Measurements from ENCODE around the gene SETD2. TPM values are rescaled to one million over a fixed set of nuclear protein-coding genes. Genes with fewer than 3 reads are reported as not detected.

Gene SETD2
- total and polyA plus RNA-seq, 2 of the 8 experiments (the other 6 are each of a cell fraction or from before 2014, with no cell fraction given): 15.7 to 46.3 TPM

DNA sequence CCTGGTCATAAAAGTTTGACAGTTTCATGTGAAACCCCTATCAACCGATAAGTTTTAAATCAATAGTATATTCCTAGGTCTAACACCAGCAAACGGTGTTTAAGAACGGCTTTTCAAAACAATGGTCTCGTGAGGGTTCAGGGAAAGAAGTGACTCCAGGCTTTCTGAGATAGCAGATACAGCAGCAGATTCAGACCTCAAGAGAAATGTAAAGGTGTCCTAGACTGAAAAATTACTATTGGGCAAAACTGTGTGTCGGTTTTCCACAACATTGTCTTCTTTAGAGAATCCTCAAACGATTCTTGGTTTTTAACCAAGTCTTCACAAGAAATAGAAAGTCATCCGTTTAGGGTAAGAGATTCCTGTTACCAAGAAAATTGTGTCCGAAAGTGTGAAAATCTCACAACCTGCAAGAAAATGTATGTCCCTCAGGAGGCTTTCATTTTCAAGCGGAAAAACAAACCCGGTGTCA is 1.2 kb downstream of the SETD2 start:
- no peaks in the 10 kb centered on the region for H3K36me3 ChIP-seq (ENCODE audit: control insufficient read depth in 2 of 4, insufficient read depth in 4 of 4, low read length in 3 of 4)
- H3K23me2 ChIP-seq (ENCODE audit: low read depth, low read length): peaks cover 3% of the 10 kb centered on the region; the same call in 1 of the 2 replicates
- no peak overlapping the region for H2BK20ac ChIP-seq (ENCODE audit: low read length)
- no peak overlapping the region for H3K23ac ChIP-seq (ENCODE audit: insufficient read length)
- H3K27me3 ChIP-seq (replicated peaks in 1 of 4; ENCODE audit: control insufficient read depth in 3 of 4, extremely low read depth in 1 of 4, insufficient read depth in 3 of 4, low read length in 3 of 4): no peaks in the 10 kb centered on the region
- no peaks in the 10 kb centered on the region for H3K9me3 ChIP-seq (ENCODE audit: insufficient read depth in 2 of 2, low read depth in 1 of 2, low read length in 1 of 2)
- no peak overlapping the region for H3K14ac ChIP-seq (ENCODE audit: insufficient read length)
- CTCF ChIA-PET (ENCODE audit: partially characterized antibody): no interaction called here
- peaks cover 37 to 71% of the 10 kb centered on the region in 2 experiments for H3K79me2 ChIP-seq (ENCODE audit: control insufficient read depth in 1 of 2, insufficient read depth in 2 of 2, low read length in 2 of 2)
- peaks cover 6 to 9% of the 10 kb centered on the region in 2 experiments for H4K20me1 ChIP-seq (replicated peaks in 1 of 2; ENCODE audit: control insufficient read depth in 1 of 2, insufficient read depth in 2 of 2, low read length in 2 of 2)
- H4K91ac ChIP-seq (replicated peaks; ENCODE audit: insufficient read length, low read length): no peak overlapping the region
- H3K4me2 ChIP-seq (ENCODE audit: insufficient read depth in 1 of 2, low read depth in 2 of 2, low read length in 2 of 2): peak overlapping the region; percentile 67 to 74
- no peak overlapping the region for H3K4ac ChIP-seq (replicated peaks; ENCODE audit: insufficient read length, low read depth, low read length)
- H2BK12ac ChIP-seq (ENCODE audit: low read depth, low read length): no peak overlapping the region
- no peak for FAIRE-seq
- POLR2A ChIA-PET (ENCODE audit: partially characterized antibody): interaction anchor here (1.0 to 2.9 kb wide), 9 partner anchors 10 to 217 kb away, joined by 3 to 13 read pairs (median 6); partner anchors contain the start of genes KIF9, KLHL18 and PTPN23
- DNase-seq (ENCODE audit: low read depth in 1 of 2, low spot score in 2 of 2): no peak
- H3K9ac ChIP-seq (replicated peaks in 1 of 4; ENCODE audit: extremely low read depth in 1 of 4, low read depth in 3 of 4, low read length in 3 of 4): peak overlapping the region; percentile 84 to 97 (median 89)
- H4K8ac ChIP-seq (ENCODE audit: extremely low read depth, insufficient read depth, low read length): no peak overlapping the region
- peak overlapping the region; percentile 56 to 86 (median 78) for H3K4me3 ChIP-seq (ENCODE audit: extremely low read depth in 1 of 4, insufficient read depth in 2 of 4, low read depth in 3 of 4, low read length in 4 of 4)
- peak overlapping the region; percentile 10 for H3K56ac ChIP-seq (replicated peaks; ENCODE audit: insufficient read length, low read depth, low read length)
- no peak overlapping the region for H3K18ac ChIP-seq (ENCODE audit: extremely low read depth, low read length)
- peak overlapping the region; percentile 75; the same call in 1 of the 2 replicates for H2BK5ac ChIP-seq (ENCODE audit: low read depth, low read length)
- WGBS, 2 experiments (ENCODE audit: extremely low coverage in 1 of 2, insufficient coverage in 1 of 2, insufficient read length in 1 of 2, insufficient replicate concordance in 2 of 2, low coverage in 1 of 2, low lambda C conversion rate in 2 of 2, missing lambda C conversion rate in 1 of 2): 18% methylated on average over 10 of the region's 10 CpGs; no CpG with 5 or more reads in 1 of the 2 experiments
- H2BK15ac ChIP-seq (ENCODE audit: low read length): no peak overlapping the region
- peak overlapping the region; percentile 76 for H3K27ac ChIP-seq (ENCODE audit: low read depth, low read length)
- H2BK120ac ChIP-seq (replicated peaks; ENCODE audit: low read depth, low read length): no peak overlapping the region
- peaks cover 2 to 10% (median 4%) of the 10 kb centered on the region in 4 experiments; a peak in 4 of 7 replicates for H3K4me1 ChIP-seq (replicated peaks in 1 of 4; ENCODE audit: control insufficient read depth in 3 of 4, insufficient read depth in 4 of 4, low read length in 3 of 4)
- no peak overlapping the region for H4K5ac ChIP-seq (ENCODE audit: insufficient read length, low read depth, low read length)
- no peak overlapping the region for H2AK5ac ChIP-seq (ENCODE audit: low read depth, low read length)
- no peak overlapping the region for H2AFZ ChIP-seq (ENCODE audit: low read length)
- H3K79me1 ChIP-seq (ENCODE audit: low read depth, low read length): no peaks in the 10 kb centered on the region
- TF ChIP-seq MAFK (IDR thresholded peaks at IDR 0.05; ENCODE audit: low read depth, low read length): no peak
- no peak for TF ChIP-seq ATF3 (IDR thresholded peaks at IDR 0.05; ENCODE audit: insufficient read depth, low read depth, low read length)
- TF ChIP-seq BACH1 (IDR thresholded peaks at IDR 0.05; ENCODE audit: low read length): no peak
- TF ChIP-seq POLR2A (IDR thresholded peaks at IDR 0.05; ENCODE audit: control extremely low read depth in 1 of 2, low read depth in 2 of 2, low read length in 2 of 2): no peak
- no peak for TF ChIP-seq TCF12 (IDR thresholded peaks at IDR 0.05; ENCODE audit: low read depth, low read length)
- TF ChIP-seq KDM4A (IDR thresholded peaks at IDR 0.05; ENCODE audit: low read depth, low read length, severe bottlenecking): no peak
- TF ChIP-seq CTCF (IDR thresholded peaks at IDR 0.05; ENCODE audit: control extremely low read depth in 1 of 3, insufficient read depth in 1 of 3, low read depth in 1 of 3, low read length in 3 of 3): no peak
- TF ChIP-seq E2F6 (IDR thresholded peaks at IDR 0.05): no peak
- no peak for TF ChIP-seq YY1 (IDR thresholded peaks at IDR 0.05; ENCODE audit: low read depth, low read length)
- TF ChIP-seq SP4 (IDR thresholded peaks at IDR 0.05; ENCODE audit: low read length): no peak

All from H1 (cell line).